GM12873 (cell line): ENCODE data around the gene ZMYND19.
A peak's percentile ranks its signal among the peaks of the same experiment; 100 is the strongest.

Experiments used
- TF ChIP-seq, protein P1 (sequence below): IDR thresholded peaks from 2 replicates; pipeline ENCODE4 v1.5.1; 2012; ENCODE audit warnings: low read depth, mild to moderate bottlenecking, moderate library complexity, low read length, control low read depth; ENCODE audit not compliant: insufficient read depth; ENCODE audit errors: missing control alignments

ZMYND19 gene

GRCh38 chr9:137589441-137590122, 730 bp downstream of the ZMYND19 start:
- TF ChIP-seq, protein P1, sequence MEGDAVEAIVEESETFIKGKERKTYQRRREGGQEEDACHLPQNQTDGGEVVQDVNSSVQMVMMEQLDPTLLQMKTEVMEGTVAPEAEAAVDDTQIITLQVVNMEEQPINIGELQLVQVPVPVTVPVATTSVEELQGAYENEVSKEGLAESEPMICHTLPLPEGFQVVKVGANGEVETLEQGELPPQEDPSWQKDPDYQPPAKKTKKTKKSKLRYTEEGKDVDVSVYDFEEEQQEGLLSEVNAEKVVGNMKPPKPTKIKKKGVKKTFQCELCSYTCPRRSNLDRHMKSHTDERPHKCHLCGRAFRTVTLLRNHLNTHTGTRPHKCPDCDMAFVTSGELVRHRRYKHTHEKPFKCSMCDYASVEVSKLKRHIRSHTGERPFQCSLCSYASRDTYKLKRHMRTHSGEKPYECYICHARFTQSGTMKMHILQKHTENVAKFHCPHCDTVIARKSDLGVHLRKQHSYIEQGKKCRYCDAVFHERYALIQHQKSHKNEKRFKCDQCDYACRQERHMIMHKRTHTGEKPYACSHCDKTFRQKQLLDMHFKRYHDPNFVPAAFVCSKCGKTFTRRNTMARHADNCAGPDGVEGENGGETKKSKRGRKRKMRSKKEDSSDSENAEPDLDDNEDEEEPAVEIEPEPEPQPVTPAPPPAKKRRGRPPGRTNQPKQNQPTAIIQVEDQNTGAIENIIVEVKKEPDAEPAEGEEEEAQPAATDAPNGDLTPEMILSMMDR, result no peak

- TF ChIP-seq, protein P1, result no peak
These were observed 1.4 kb downstream of the ZMYND19 start for GRCh38 chr9:137588891-137589290.

DNA sequence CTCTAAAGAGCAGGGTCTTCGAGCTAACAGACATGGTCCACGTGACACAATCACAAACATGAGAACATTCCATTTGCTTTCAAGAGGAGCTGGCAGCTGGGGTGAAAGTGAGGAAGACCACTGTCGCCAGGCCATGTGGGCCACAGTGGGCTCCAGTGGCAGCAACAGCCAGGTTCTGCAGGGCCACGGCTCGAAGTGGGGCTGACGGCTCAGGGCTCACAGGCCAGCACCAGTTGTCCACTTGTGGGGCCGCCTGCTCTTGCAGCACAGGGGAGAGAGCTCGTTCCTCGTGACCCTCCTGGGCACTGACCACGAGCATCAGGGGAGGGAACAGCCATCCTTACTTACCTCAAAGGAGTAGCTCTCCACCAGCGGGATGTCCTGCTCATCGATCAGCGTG, 2.0 kb downstream of the ZMYND19 start:
- TF ChIP-seq, protein P1, result no peak

DNA sequence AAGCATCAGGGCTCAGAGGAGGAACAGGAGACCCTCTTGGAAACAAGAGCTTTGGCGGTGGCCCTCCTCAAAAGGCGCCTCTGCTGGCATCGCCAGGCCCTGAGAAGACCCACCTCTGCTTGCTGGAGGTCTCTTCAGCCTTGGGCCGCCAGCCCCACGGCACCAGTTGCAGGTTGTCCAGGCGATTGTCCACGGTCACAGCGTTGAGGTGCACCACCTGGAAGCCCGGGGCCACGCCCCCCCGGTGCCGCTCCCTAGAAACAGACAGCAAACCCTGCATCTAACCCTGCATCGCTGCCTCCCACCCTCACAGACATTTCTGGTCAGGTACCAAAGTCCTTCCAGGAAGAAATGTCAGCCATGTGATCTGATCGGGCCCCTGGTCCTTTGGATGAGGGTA, 3.5 kb downstream of the ZMYND19 start:
- TF ChIP-seq, protein P1, result no peak

DNA sequence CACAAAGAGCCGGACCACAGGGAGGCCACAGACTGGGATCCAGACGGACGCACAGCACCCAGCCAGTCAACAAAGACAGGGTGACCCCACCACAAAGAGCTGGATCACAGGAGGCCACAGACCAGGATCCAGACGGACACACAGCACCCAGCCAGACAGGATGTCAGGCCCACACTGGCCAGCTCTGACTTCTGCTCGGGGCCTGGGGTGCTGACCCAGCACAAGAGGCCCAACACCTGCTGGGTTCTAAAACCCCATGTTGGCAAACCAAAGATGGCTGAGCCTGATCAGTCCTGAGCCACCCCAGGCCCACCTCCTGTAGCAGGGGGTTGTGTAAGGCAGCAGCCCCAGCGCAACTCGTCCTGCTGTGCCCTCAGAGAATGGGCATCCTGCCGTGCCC, 6.4 kb downstream of the ZMYND19 start:
- TF ChIP-seq, protein P1, result no peak

DNA sequence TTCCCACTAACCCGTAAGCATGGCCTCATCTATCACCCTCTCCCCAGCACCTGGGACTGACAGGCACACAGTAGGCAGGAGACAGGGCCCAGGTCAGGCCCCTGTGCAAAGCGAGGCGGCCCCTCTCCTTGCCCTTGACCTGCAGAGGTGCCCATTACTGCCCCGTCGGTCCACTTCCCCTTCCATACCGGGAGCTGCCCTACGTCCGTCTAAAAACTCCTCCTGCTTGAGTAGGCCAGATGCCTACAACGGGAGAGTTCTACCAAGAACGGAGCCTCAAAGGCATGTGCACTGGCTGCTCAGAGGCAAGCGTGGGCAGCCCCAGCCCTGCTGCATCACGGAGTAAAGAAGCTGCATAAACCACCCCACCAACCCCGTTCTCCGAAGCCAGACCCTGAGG, 7.0 kb downstream of the ZMYND19 start:
- TF ChIP-seq, protein P1, result no peak

- TF ChIP-seq, protein P1, result peak; percentile 39
These were observed 7.9 kb downstream of the ZMYND19 start for GRCh38 chr9:137582286-137582860.
